CD14-positive monocyte (primary cell): ENCODE measurements around the gene WDR33. TPM values are rescaled to one million over a fixed set of nuclear protein-coding genes. Genes with fewer than 3 reads are reported as not detected.

Source experiments
- DNase-seq, 3 donors: peaks; one replicate each; pipeline ENCODE4 v3.0.0-alpha.2; 2011 to 2022
- H2AFZ ChIP-seq: 2 replicates; pipeline ENCODE4 v1.6.0; 2012; ENCODE audit warnings: mild to moderate bottlenecking, low read depth, low read length, inconsistent platforms; ENCODE audit not compliant: insufficient read depth, poor library complexity, severe bottlenecking
- H3K27ac ChIP-seq, 2 donors: 1 replicate in 1 of 2; 2 replicates in 1 of 2; pipeline ENCODE4 v1.5.1; 2012 to 2013; ENCODE audit warnings: low read length in 2 of 2, control low read depth in 1 of 2, inconsistent platforms in 1 of 2, low read depth in 1 of 2, mild to moderate bottlenecking in 1 of 2
- H3K27me3 ChIP-seq, 2 donors: one replicate each; pipeline versions ENCODE4 v1.6.0 to v1.6.1; 2011 to 2013; ENCODE audit warnings: low read length in 2 of 2; ENCODE audit not compliant: control insufficient read depth in 2 of 2, insufficient read depth in 2 of 2
- H3K36me3 ChIP-seq, 2 donors: replicated peaks in 1 of 2; 1 replicate in 1 of 2; 2 replicates in 1 of 2; pipeline versions ENCODE4 v1.5.1 to v1.6.1; 2012 to 2013; ENCODE audit warnings: low read length in 2 of 2, control low read depth in 1 of 2, inconsistent platforms in 1 of 2, mild to moderate bottlenecking in 1 of 2; ENCODE audit not compliant: insufficient read depth in 2 of 2, control insufficient read depth in 1 of 2
- H3K4me1 ChIP-seq, 2 donors: 1 replicate in 1 of 2; 2 replicates in 1 of 2; pipeline versions ENCODE4 v1.5.1 to v1.6.1; 2012 to 2013; ENCODE audit warnings: low read length in 2 of 2, control low read depth in 1 of 2, inconsistent platforms in 1 of 2, mild to moderate bottlenecking in 1 of 2, moderate library complexity in 1 of 2; ENCODE audit not compliant: insufficient read depth in 2 of 2, control insufficient read depth in 1 of 2
- H3K4me2 ChIP-seq: replicated peaks from 2 replicates; pipeline ENCODE3; 2012; ENCODE audit warnings: low read length, moderate library complexity, mild to moderate bottlenecking; ENCODE audit not compliant: poor library complexity, severe bottlenecking; ENCODE audit errors: extremely low read depth
- H3K4me3 ChIP-seq, 3 experiments: fragments of 200-600 bp in 1 of 3; sonication (generic) in 1 of 3; replicated peaks in 1 of 3; 1 replicate in 2 of 3; 2 replicates in 1 of 3; pipeline ENCODE4 v1.5.1; 2011 to 2013; ENCODE audit warnings: low read length in 3 of 3, mild to moderate bottlenecking in 3 of 3, control low read depth in 2 of 3, low read depth in 2 of 3, inconsistent platforms in 1 of 3, moderate library complexity in 1 of 3
- H3K79me2 ChIP-seq: 2 replicates; pipeline ENCODE4 v1.6.0; 2012; ENCODE audit warnings: mild to moderate bottlenecking, control low read depth, inconsistent platforms, low read length, moderate library complexity; ENCODE audit not compliant: insufficient read depth
- H3K9ac ChIP-seq: 2 replicates; pipeline ENCODE4 v1.6.0; 2017; ENCODE audit warnings: low read length, mild to moderate bottlenecking; ENCODE audit not compliant: insufficient read depth, poor library complexity, severe bottlenecking
- H3K9me3 ChIP-seq, 2 donors: replicated peaks in 1 of 2; 1 replicate in 1 of 2; 2 replicates in 1 of 2; pipeline versions ENCODE4 v1.5.1 to v1.6.1; 2012 to 2013; ENCODE audit warnings: low read length in 2 of 2, control low read depth in 1 of 2; ENCODE audit not compliant: control insufficient read depth in 1 of 2, insufficient read depth in 1 of 2
- H4K20me1 ChIP-seq: 2 replicates; pipeline ENCODE4 v1.6.0; 2012; ENCODE audit warnings: mild to moderate bottlenecking, low read length, control low read depth, moderate library complexity; ENCODE audit not compliant: insufficient read depth
- H3K27ac Mint-ChIP-seq, 7 donors: one replicate each; pipeline ENCODE4 v1.8.0; 2020; ENCODE audit warnings: mild to moderate bottlenecking in 7 of 7, mixed read lengths in 7 of 7, moderate library complexity in 6 of 7, inconsistent platforms in 2 of 7
- H3K27me3 Mint-ChIP-seq, 3 donors: one replicate each; pipeline ENCODE4 v1.8.0; 2021 to 2022; ENCODE audit warnings: low read depth in 3 of 3, mild to moderate bottlenecking in 3 of 3, mixed read lengths in 3 of 3, moderate library complexity in 3 of 3, inconsistent platforms in 1 of 3
- H3K36me3 Mint-ChIP-seq, 2 donors: one replicate each; pipeline ENCODE4 v1.8.0; 2020; ENCODE audit warnings: mixed read lengths in 2 of 2, inconsistent platforms in 1 of 2, mild to moderate bottlenecking in 1 of 2
- H3K4me1 Mint-ChIP-seq: one replicate; pipeline ENCODE4 v1.8.0; 2020; ENCODE audit warnings: mild to moderate bottlenecking, mixed read lengths
- H3K4me3 Mint-ChIP-seq, 2 donors: one replicate each; pipeline ENCODE4 v1.8.0; 2020; ENCODE audit warnings: mild to moderate bottlenecking in 2 of 2, mixed read lengths in 2 of 2, moderate library complexity in 1 of 2
- H3K9me3 Mint-ChIP-seq, 7 donors: one replicate each; pipeline ENCODE4 v1.8.0; 2020 to 2022; ENCODE audit warnings: mixed read lengths in 7 of 7, mild to moderate bottlenecking in 6 of 7, moderate library complexity in 6 of 7, inconsistent platforms in 2 of 7
- WGBS: methylation state at CpG from one replicate; pipeline ENCODE4 v1.1.5; 2013; ENCODE audit warnings: missing lambda C conversion rate; ENCODE audit not compliant: insufficient coverage; 5-methylcytosine and 5-hydroxymethylcytosine counted together
- intact Hi-C, 2 donors: fragments of 100-400 bp; cut with micrococcal nuclease; formaldehyde crosslinking; loops; one replicate each; pipeline versions ENCODE4 v1.15.0 to v1.15.1; 2023
- polyA plus RNA-seq, 3 donors: library from polyadenylated mRNA; depleted of rRNA in 1 of 3; unstranded in 2 of 3; stranded (reverse) in 1 of 3; fragments of 300-500 nt in 2 of 3; fragments of >200 nt in 1 of 3; fragmentation: Illumina TruSeq in 2 of 3; gene quantifications; 1 replicate in 2 of 3; 2 replicates in 1 of 3; pipeline ENCODE4 v1.2.3, GENCODE V29; 2012 to 2021
- TF ChIP-seq, protein P1 (sequence below): fragments of 200-600 bp; IDR thresholded peaks from one replicate; pipeline ENCODE4 v1.8.0; 2022; ENCODE audit warnings: antibody characterized with exemption, mild to moderate bottlenecking

WDR33 gene
- polyA plus RNA-seq, 3 donors, result 12.5 to 19.6 (median 12.6) TPM

- peaks cover 20 to 60% of the 10 kb centered on the region in 2 donors for H3K27me3 ChIP-seq
- H3K4me1 ChIP-seq, result peaks cover 7 to 13% of the 10 kb centered on the region in 2 donors
- H3K4me3 ChIP-seq, result peak overlapping the region in 1 of 3 experiments; percentile 54
- H3K9ac ChIP-seq, result peak overlapping the region; percentile 53
- peaks cover 10% of the 10 kb centered on the region for H3K4me1 Mint-ChIP-seq
- 11% methylated on average over 55 of the region's 72 CpGs for WGBS
- peak overlapping the region in 1 of 7 donors; percentile 47 for H3K27ac Mint-ChIP-seq
- peaks cover 3 to 11% of the 10 kb centered on the region in 2 donors for H3K36me3 Mint-ChIP-seq
- peaks cover 5 to 7% of the 10 kb centered on the region in 2 donors for H3K9me3 ChIP-seq
- DNase-seq, result peak in 1 of 3 donors; percentile 25
- H3K9me3 Mint-ChIP-seq, result peaks cover 0 to 12% (median 8%) of the 10 kb centered on the region in 7 donors
- intact Hi-C loops, result no loop called here
- H3K27ac ChIP-seq, result no peak overlapping the region
- H3K27me3 Mint-ChIP-seq, result peaks cover 65 to 93% (median 72%) of the 10 kb centered on the region in 3 donors
- no peaks in the 10 kb centered on the region for H3K79me2 ChIP-seq
- no peaks in the 10 kb centered on the region for H3K36me3 ChIP-seq
- H3K4me3 Mint-ChIP-seq, result peak overlapping the region; percentile 68 to 87
- TF ChIP-seq, protein P1, sequence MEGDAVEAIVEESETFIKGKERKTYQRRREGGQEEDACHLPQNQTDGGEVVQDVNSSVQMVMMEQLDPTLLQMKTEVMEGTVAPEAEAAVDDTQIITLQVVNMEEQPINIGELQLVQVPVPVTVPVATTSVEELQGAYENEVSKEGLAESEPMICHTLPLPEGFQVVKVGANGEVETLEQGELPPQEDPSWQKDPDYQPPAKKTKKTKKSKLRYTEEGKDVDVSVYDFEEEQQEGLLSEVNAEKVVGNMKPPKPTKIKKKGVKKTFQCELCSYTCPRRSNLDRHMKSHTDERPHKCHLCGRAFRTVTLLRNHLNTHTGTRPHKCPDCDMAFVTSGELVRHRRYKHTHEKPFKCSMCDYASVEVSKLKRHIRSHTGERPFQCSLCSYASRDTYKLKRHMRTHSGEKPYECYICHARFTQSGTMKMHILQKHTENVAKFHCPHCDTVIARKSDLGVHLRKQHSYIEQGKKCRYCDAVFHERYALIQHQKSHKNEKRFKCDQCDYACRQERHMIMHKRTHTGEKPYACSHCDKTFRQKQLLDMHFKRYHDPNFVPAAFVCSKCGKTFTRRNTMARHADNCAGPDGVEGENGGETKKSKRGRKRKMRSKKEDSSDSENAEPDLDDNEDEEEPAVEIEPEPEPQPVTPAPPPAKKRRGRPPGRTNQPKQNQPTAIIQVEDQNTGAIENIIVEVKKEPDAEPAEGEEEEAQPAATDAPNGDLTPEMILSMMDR, result no peak
- peak overlapping the region; percentile 60 for H3K4me2 ChIP-seq
- no peaks in the 10 kb centered on the region for H4K20me1 ChIP-seq
- H2AFZ ChIP-seq, result peak overlapping the region; percentile 63
These were observed 136.4 kb downstream of the WDR33 start for GRCh38 chr2:127674241-127675209.

DNA sequence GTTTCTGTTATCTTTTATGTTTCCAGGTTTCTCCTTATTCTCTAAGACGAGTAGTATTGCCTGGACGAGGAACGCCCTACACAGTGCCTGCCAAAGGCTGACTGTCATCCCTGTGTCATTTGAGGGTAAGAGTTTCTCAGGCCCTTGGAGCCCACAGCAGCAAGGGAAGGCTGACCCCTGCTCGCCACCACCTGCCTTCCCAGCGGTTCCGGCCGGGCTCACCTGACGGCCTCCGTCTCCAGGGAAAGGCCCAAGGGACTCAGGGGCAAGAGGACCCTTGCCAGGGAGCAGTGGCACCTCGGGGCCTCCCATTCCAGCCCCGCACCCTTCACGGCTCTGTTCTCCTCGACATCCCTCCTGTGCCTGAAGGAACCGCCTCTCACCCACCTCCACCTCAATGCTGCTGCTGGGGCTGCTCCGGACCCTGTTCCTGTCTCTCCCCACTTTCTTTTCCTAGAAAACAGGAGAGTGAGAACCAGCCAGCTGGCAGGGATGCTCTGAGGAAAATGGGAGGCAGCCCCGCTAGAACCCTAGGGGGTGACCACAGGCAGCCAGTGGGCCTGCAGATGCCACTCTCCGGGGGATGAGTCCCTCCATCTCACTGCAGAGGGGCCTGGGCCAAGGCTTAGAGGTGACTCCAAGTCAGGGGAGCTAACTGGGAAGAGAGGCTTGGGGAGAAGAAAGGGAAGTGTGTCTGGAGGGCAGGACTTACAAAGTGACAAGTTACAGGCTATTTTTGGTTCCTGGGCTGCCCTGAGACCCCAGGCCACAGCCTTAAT, 137.5 kb downstream of the WDR33 start:
- Histone ChIP-seq H3K9me3 (peaks cover 5 to 7% of the 10 kb centered on the region in 2 donors), H3K27ac (no peak overlapping the region), H4K20me1 (no peaks in the 10 kb centered on the region), H3K4me2 (no peak overlapping the region), H3K4me1 (peaks cover 7 to 13% of the 10 kb centered on the region in 2 donors), H2AFZ (no peak overlapping the region), H3K36me3 (no peaks in the 10 kb centered on the region), H3K27me3 (peaks cover 20 to 60% of the 10 kb centered on the region in 2 donors), H3K79me2 (no peaks in the 10 kb centered on the region), H3K9ac (no peak overlapping the region), H3K4me3 (no peak overlapping the region)
- H3K4me1 Mint-ChIP-seq, result peaks cover 10% of the 10 kb centered on the region
- peaks cover 0 to 9% (median 8%) of the 10 kb centered on the region in 7 donors for H3K9me3 Mint-ChIP-seq
- H3K4me3 Mint-ChIP-seq, result peak overlapping the region; percentile 37 to 87
- 97% methylated on average over 11 of the region's 17 CpGs for WGBS
- H3K27me3 Mint-ChIP-seq, result peaks cover 69 to 93% (median 72%) of the 10 kb centered on the region in 3 donors
- intact Hi-C loops, result no loop called here
- H3K27ac Mint-ChIP-seq, result no peak overlapping the region
- no peak for DNase-seq
- H3K36me3 Mint-ChIP-seq, result peaks cover 3 to 11% of the 10 kb centered on the region in 2 donors
- TF ChIP-seq, protein P1, result no peak
